NCI-H1436 treated with DMSO at 0.1 percent for 48 hours (cell line): ENCODE measurements around the gene SEL1L3.

Experiments used
- DNase-seq: peaks from one replicate; lab custom pipeline; 2025; lab: John Stamatoyannopoulos, UW

Gene SEL1L3

GRCh38 chr4:25729564-25729963 is 133.2 kb downstream of the SEL1L3 start:
- DNase-seq: no peak

DNA sequence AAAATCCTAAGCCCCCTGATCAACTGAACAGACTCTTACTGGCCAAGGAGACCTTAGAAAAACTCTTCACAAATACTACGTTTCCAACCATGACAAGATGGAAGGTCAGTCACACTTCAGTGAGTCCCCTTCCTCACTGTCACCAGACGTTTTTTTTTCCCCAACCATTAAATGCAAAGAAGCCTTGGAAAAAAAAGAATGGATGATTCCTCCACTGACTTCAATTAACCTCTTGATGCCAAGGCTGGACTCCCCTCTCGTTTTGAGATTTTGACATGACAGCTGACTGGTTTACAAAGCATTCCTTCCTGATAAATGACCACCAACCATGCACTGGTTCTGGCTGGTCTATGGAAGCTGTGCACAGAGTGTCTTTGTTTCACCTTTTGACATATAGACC is 133.9 kb downstream of the SEL1L3 start:
- DNase-seq: no peak

DNA sequence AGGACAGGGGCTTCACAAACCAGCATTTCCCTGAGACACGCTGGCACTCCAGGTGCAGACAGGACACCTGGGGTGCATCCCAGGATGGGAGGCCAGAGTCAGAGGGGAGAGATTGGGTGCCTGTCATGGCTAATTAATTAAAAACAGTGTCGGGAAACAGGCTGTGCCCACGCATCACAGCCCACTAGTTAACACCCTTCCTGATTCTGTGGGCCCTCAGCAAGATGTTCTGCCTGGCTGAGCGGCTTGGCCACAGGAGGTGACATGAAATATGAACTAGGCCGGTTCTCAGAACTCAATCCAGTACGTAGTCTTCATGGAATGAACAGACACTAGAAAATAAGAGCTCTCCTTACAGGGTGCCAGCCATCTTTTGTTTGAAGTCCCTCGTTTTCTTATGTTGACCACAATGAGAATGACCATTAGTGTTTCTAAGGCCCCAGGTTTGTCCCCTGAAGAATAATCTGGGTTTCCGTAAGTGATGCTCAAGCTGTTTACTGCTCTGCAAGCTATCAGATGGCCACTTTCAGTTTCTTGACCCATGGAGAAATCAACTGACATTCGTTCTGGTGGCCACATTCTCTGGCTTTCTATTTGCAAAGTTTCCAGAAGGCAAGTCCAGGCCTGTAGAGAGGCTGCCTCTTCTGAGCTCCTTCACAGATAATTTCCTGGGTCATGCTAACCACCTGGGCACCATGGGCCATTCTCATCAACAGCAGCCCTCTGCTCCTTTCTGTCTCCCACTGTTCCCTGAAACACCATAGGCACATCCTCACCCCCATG is 134.9 kb downstream of the SEL1L3 start:
- DNase-seq: no peak

DNA sequence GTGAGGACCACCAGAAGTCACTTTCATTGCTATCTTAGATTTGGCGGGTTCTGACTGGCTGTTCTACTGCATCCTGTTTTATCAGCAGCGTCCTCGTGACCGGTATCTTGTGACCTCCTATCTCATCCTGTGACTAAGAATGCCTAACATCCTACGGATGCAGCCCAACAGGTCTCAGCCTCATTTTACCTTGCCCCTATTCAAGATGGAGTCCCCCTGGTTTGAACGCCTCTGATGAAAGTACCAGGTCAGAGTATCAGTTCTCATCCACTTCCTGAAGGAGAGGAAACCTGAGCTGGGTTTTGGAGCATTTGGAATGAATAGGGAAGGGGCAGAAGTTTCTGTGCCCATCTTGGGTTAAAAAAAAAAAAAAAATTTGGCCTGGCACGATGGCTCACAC is 136.9 kb downstream of the SEL1L3 start:
- no peak for DNase-seq

- no peak for DNase-seq
Measured at GRCh38 chr4:25723409-25723808, 139.4 kb downstream of the SEL1L3 start.

- DNase-seq: no peak
Measured at GRCh38 chr4:25722964-25723363, 139.8 kb downstream of the SEL1L3 start.

DNA sequence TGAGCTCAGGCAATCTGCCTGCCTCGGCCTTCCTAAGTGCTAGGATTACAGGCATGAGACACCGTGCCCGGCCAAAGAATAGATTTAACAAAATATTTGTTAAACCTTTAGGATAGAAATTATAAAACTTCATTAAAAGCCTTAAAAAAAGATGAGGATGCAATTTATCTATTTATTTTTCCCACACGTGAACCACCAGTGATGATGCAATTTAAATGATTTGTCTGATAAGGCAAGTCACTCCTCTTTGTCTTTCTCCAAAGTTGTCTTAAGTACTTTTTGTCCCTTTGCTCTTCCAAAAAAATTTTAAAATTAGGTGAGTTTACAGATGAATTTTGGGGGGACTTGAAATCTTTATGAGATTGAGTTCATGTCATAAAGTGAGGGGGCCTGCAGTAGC is 149.0 kb downstream of the SEL1L3 start:
- no peak for DNase-seq

- DNase-seq: no peak
Measured at GRCh38 chr4:25712611-25713010, 150.2 kb downstream of the SEL1L3 start.

DNA sequence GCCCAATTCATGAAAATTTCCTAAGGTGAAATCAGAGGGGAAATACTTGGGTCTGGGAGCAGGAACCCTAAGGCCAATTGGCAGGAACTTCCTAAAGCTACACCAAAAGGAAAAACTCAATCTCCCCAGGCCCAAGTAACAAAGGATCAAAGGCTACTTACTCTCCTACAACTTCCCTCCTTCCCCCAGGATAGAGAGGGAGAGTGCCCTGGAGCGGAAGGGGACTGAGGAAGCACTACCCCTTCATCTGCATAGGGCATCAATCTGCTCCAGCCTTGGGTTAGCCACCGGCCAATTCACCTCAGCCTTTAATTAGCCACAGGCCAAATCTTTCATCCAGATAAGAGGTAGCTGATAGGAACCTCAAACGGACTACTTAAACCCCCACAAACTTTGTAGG is 152.2 kb downstream of the SEL1L3 start:
- no peak for DNase-seq

- DNase-seq: no peak
Measured at GRCh38 chr4:25704516-25704915, 158.3 kb downstream of the SEL1L3 start.

DNA sequence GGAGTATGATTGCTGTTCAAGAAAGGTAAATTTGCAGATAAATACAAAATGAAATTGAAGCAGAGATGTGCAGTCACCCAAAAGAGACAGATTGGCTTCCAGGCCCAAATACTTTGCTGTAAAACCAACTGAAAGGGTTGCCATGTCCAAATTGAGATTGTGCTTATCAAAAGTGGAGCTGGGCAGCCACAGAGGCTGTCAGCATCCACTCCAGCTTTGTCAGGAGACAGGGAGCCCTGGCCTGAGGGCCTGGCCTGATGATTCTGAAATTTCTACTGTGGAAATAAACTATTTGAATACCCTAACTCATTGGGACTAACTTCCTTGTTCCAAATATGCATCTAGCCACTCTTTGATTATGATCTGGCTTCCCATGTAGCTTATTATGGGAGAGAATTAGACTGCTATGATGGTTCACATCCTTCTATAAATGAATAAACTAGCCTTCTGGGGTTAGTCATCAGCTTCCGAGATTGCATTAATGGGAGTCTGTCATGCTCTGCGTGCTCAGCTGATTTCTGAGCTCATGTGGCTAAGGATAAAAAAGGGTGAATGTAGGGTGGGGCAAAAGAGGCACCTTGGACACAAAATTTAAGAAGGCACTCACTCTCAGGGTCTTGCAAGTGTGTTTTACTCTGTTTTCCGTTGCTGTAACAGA is 158.9 kb downstream of the SEL1L3 start:
- no peak for DNase-seq

DNA sequence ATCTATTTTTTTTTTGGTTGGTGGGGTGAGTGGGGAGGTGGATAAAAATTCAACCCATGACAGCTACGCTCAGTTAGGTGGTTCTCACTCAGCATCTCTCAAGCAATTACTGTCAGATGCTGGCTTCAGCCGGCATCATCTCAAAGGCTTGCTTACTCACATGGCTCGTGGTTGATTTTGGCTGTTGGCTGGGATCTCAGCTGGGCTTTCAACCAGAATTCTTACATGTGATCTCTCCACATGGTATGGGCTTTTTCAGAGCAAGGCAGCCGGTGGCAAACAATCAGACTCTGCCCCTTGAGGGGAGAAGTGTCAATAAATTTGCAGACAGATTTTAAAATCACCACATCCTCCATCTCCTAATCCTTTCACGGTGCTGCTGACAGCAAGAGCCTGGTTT is 159.9 kb downstream of the SEL1L3 start:
- DNase-seq: no peak

GRCh38 chr4:25700661-25701060 is 162.1 kb downstream of the SEL1L3 start:
- DNase-seq: no peak

GRCh38 chr4:25697516-25697915 is 165.3 kb downstream of the SEL1L3 start:
- no peak for DNase-seq
